Thyroid gland (tissue), 4 donors: Measurements from ENCODE around the gene KRAS.

ENCODE experiments used
- CTCF ChIP-seq, 6 experiments: fragments of 200-600 bp in 3 of 6; fragments of 450-650 bp in 3 of 6; sonication (generic) in 3 of 6; IDR thresholded peaks; one replicate each; pipeline ENCODE4 v1.5.1; 2016 to 2019; ENCODE audit warnings: antibody characterized with exemption in 6 of 6, mild to moderate bottlenecking in 2 of 6, inconsistent platforms in 1 of 6, moderate library complexity in 1 of 6
- POLR2A ChIP-seq, 2 donors: fragments of 450-650 bp; IDR thresholded peaks; one replicate each; pipeline ENCODE4 v1.6.1; 2017; ENCODE audit warnings: antibody characterized with exemption in 2 of 2, mild to moderate bottlenecking in 2 of 2, moderate library complexity in 1 of 2

- no peak for TF ChIP-seq CTCF (IDR thresholded peaks at IDR 0.05)
- TF ChIP-seq POLR2A (IDR thresholded peaks at IDR 0.05): no peak
These were observed 11.8 kb upstream of the KRAS start for GRCh38 chr12:25262389-25263074.
